HepG2 (cell line): Measurements from ENCODE around the gene PHKG2. TPM values are rescaled to one million over a fixed set of nuclear protein-coding genes. Genes with fewer than 3 reads are reported as not detected.
A peak's percentile ranks its signal among the peaks of the same experiment; 100 is the strongest.

Source experiments
- CHD4 ChIP-seq: fragments of 200-600 bp; sonication (generic); IDR thresholded peaks from 2 replicates; pipeline ENCODE4 v1.7.0; 2017; ENCODE audit warnings: mild to moderate bottlenecking, low read length, borderline replicate concordance
- DNMT1 ChIP-seq: sonication (generic); formaldehyde crosslinking; IDR thresholded peaks from 2 replicates; pipeline ENCODE4 v1.5.1; 2020; ENCODE audit warnings: mild to moderate bottlenecking, missing genetic modification reagents
- E2F5 ChIP-seq: sonication (generic); formaldehyde crosslinking; conservative IDR thresholded peaks from 2 replicates; pipeline ENCODE4 v1.4.0; 2020; ENCODE audit warnings: missing genetic modification reagents
- HCFC1 ChIP-seq: fragments of 150-350 bp; IDR thresholded peaks from 2 replicates; pipeline ENCODE4 v1.6.1; 2014; ENCODE audit warnings: low read depth, low read length
- JUNB ChIP-seq: sonication (generic); formaldehyde crosslinking; IDR thresholded peaks from 2 replicates; pipeline ENCODE4 v1.8.0; 2022; ENCODE audit warnings: missing genetic modification reagents, mild to moderate bottlenecking, borderline replicate concordance
- KDM4B ChIP-seq: sonication (generic); formaldehyde crosslinking; IDR thresholded peaks from 2 replicates; pipeline ENCODE4 v1.4.0; 2020; ENCODE audit warnings: missing genetic modification reagents
- KDM5A ChIP-seq: fragments of 200-600 bp; sonication (generic); IDR thresholded peaks from 2 replicates; pipeline ENCODE4 v1.7.0; 2018; ENCODE audit warnings: antibody characterized with exemption, mild to moderate bottlenecking, low read length, borderline replicate concordance
- MAFF ChIP-seq: IDR thresholded peaks from 2 replicates; pipeline ENCODE4 v1.6.1; 2011; ENCODE audit warnings: low read depth, low read length, improper control_type of control experiment
- NR1H2 ChIP-seq: sonication (generic); formaldehyde crosslinking; IDR thresholded peaks from 2 replicates; pipeline ENCODE4 v1.8.1; 2022; ENCODE audit warnings: low read depth, missing genetic modification reagents, borderline replicate concordance
- POGZ ChIP-seq: sonication (generic); formaldehyde crosslinking; IDR thresholded peaks from 2 replicates; pipeline ENCODE4 v1.4.0; 2020; ENCODE audit warnings: mild to moderate bottlenecking, missing genetic modification reagents
- SMARCE1 ChIP-seq: fragments of 450-650 bp; IDR thresholded peaks from 2 replicates; pipeline ENCODE4 v1.6.1; 2017; ENCODE audit warnings: borderline replicate concordance
- THAP7 ChIP-seq: sonication (generic); formaldehyde crosslinking; IDR thresholded peaks from 2 replicates; pipeline ENCODE4 v1.8.1; 2023; ENCODE audit warnings: mild to moderate bottlenecking, missing genetic modification reagents
- WIZ ChIP-seq: sonication (generic); formaldehyde crosslinking; IDR thresholded peaks from 2 replicates; pipeline ENCODE4 v1.5.1; 2020; ENCODE audit warnings: mild to moderate bottlenecking, missing genetic modification reagents
- ZNF414 ChIP-seq: sonication (generic); formaldehyde crosslinking; IDR thresholded peaks from 2 replicates; pipeline ENCODE4 v1.5.0; 2020; ENCODE audit warnings: missing genetic modification reagents
- ZNF550 ChIP-seq: sonication (generic); formaldehyde crosslinking; IDR thresholded peaks from 2 replicates; pipeline ENCODE4 v1.4.0; 2020; ENCODE audit warnings: mild to moderate bottlenecking, missing genetic modification reagents, borderline replicate concordance
- ZNF570 ChIP-seq: sonication (generic); formaldehyde crosslinking; IDR thresholded peaks from 2 replicates; pipeline ENCODE4 v1.4.0; 2020; ENCODE audit warnings: mild to moderate bottlenecking, missing genetic modification reagents, borderline replicate concordance
- ZNF747 ChIP-seq: sonication (generic); formaldehyde crosslinking; IDR thresholded peaks from 2 replicates; pipeline ENCODE4 v1.8.1; 2023; ENCODE audit warnings: missing genetic modification reagents, mild to moderate bottlenecking, borderline replicate concordance
- ZSCAN31 ChIP-seq: sonication (generic); formaldehyde crosslinking; IDR thresholded peaks from 2 replicates; pipeline ENCODE4 v1.5.0; 2020; ENCODE audit warnings: low read depth, mild to moderate bottlenecking, missing genetic modification reagents
- polyA plus RNA-seq, 8 experiments: library from polyadenylated mRNA; depleted of rRNA in 3 of 8; stranded (reverse) in 7 of 8; unstranded in 1 of 8; fragments of >200 nt; fragmentation: Illumina TruSeq in 4 of 8; extraction: Trizol in 4 of 8; gene quantifications; 2 replicates each; pipeline versions ENCODE4 v1.2.1 to v1.2.3, GENCODE V29; 2011 to 2016; ENCODE audit warnings: low read depth in 4 of 8, missing spikeins in 1 of 8, mixed read lengths in 1 of 8; ENCODE audit not compliant: insufficient read depth in 1 of 8
- total RNA-seq, 5 experiments: library from RNA; depleted of rRNA; stranded (reverse); fragments of >200 nt; fragmentation: Illumina TruSeq; extraction: Trizol; gene quantifications; 2 replicates each; pipeline ENCODE4 v1.2.3, GENCODE V29; 2016; ENCODE audit warnings: low read depth in 1 of 5
- TF ChIP-seq, protein P1 (sequence below): sonication (generic); formaldehyde crosslinking; IDR thresholded peaks from 2 replicates; pipeline ENCODE4 v1.5.0; 2020; ENCODE audit warnings: missing genetic modification reagents, mild to moderate bottlenecking, borderline replicate concordance
- TF ChIP-seq, protein P2 (sequence below): sonication (generic); formaldehyde crosslinking; IDR thresholded peaks from 2 replicates; pipeline ENCODE4 v1.4.0; 2020; ENCODE audit warnings: missing genetic modification reagents, borderline replicate concordance

Gene PHKG2
- total and polyA plus RNA-seq, 2 of the 13 experiments (the other 11 are each of a cell fraction or from before 2014, with no cell fraction given) = 37.4 to 42.1 TPM

GRCh38 chr16:30775392-30776188 is 27.4 kb downstream of the PHKG2 start (continued):
- TF ChIP-seq ZNF414 (CRISPR knock-in tag) = peak; percentile 93
- no peak for TF ChIP-seq SMARCE1
- TF ChIP-seq ZSCAN31 (CRISPR knock-in tag) = peak; percentile 98
- no peak for TF ChIP-seq CHD4
- peak; percentile 93 for TF ChIP-seq WIZ (CRISPR knock-in tag)
- TF ChIP-seq HCFC1 = peak; percentile 92
- TF ChIP-seq, protein P1, sequence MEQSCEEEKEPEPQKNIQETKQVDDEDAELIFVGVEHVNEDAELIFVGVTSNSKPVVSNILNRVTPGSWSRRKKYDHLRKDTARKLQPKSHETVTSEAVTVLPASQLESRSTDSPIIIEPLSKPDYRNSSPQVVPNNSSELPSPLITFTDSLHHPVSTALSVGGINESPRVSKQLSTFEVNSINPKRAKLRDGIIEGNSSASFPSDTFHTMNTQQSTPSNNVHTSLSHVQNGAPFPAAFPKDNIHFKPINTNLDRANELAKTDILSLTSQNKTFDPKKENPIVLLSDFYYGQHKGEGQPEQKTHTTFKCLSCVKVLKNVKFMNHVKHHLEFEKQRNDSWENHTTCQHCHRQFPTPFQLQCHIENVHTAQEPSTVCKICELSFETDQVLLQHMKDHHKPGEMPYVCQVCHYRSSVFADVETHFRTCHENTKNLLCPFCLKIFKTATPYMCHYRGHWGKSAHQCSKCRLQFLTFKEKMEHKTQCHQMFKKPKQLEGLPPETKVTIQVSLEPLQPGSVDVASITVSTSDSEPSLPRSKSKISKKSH (CRISPR knock-in tag) = no peak; the same call in 1 of the 2 replicates
- TF ChIP-seq ZNF550 (CRISPR knock-in tag) = 0 out of 2 replicates have a peak, but pooled peaks have one; percentile 50
- no peak; the same call in 1 of the 2 replicates for TF ChIP-seq KDM5A
- TF ChIP-seq THAP7 (CRISPR knock-in tag) = peak; percentile 87; the same call in 1 of the 2 replicates
- no peak for TF ChIP-seq NR1H2 (CRISPR knock-in tag)
- 0 out of 2 replicates have a peak, but pooled peaks have one; percentile 11 for TF ChIP-seq POGZ (CRISPR knock-in tag)
- TF ChIP-seq KDM4B (CRISPR knock-in tag) = peak; percentile 96
- peak; percentile 94 for TF ChIP-seq DNMT1 (CRISPR knock-in tag)
- peak; percentile 89 for TF ChIP-seq ZNF747
- no peak for TF ChIP-seq JUNB (CRISPR knock-in tag)
- TF ChIP-seq, protein P2, sequence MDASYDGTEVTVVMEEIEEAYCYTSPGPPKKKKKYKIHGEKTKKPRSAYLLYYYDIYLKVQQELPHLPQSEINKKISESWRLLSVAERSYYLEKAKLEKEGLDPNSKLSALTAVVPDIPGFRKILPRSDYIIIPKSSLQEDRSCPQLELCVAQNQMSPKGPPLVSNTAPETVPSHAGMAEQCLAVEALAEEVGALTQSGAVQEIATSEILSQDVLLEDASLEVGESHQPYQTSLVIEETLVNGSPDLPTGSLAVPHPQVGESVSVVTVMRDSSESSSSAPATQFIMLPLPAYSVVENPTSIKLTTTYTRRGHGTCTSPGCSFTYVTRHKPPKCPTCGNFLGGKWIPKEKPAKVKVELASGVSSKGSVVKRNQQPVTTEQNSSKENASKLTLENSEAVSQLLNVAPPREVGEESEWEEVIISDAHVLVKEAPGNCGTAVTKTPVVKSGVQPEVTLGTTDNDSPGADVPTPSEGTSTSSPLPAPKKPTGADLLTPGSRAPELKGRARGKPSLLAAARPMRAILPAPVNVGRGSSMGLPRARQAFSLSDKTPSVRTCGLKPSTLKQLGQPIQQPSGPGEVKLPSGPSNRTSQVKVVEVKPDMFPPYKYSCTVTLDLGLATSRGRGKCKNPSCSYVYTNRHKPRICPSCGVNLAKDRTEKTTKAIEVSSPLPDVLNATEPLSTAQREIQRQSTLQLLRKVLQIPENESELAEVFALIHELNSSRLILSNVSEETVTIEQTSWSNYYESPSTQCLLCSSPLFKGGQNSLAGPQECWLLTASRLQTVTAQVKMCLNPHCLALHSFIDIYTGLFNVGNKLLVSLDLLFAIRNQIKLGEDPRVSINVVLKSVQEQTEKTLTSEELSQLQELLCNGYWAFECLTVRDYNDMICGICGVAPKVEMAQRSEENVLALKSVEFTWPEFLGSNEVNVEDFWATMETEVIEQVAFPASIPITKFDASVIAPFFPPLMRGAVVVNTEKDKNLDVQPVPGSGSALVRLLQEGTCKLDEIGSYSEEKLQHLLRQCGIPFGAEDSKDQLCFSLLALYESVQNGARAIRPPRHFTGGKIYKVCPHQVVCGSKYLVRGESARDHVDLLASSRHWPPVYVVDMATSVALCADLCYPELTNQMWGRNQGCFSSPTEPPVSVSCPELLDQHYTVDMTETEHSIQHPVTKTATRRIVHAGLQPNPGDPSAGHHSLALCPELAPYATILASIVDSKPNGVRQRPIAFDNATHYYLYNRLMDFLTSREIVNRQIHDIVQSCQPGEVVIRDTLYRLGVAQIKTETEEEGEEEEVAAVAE = peak; percentile 45
- no peak; the same call in 1 of the 2 replicates for TF ChIP-seq ZNF570 (CRISPR knock-in tag)
- no peak; the same call in 1 of the 2 replicates for TF ChIP-seq E2F5 (CRISPR knock-in tag)
- TF ChIP-seq MAFF = no peak
